Vagina (tissue), 2 donors: ENCODE measurements around the gene CYB5R3. TPM values are rescaled to one million over a fixed set of nuclear protein-coding genes. Genes with fewer than 3 reads are reported as not detected.
A peak's percentile ranks its signal among the peaks of the same experiment; 100 is the strongest.
"Not testable (repeated sequence)": the region's sequence is repeated elsewhere in the genome, so short reads cannot be mapped to it uniquely, and the experiment has no call there.

Source experiments
- DNase-seq, 2 donors: peaks; one replicate each; pipeline ENCODE4 v3.0.0-alpha.2; 2017; ENCODE audit errors: extremely low spot score in 2 of 2
- H3K27ac ChIP-seq: fragments of 200-600 bp; sonication (generic); one replicate; pipeline ENCODE4 v1.5.1; 2019
- H3K27me3 ChIP-seq: fragments of 200-600 bp; sonication (generic); one replicate; pipeline ENCODE4 v1.5.1; 2019
- H3K36me3 ChIP-seq, 2 donors: fragments of 200-600 bp; sonication (generic); one replicate each; pipeline ENCODE4 v1.5.1; 2017 to 2019
- H3K4me1 ChIP-seq: fragments of 200-600 bp; sonication (generic); one replicate; pipeline ENCODE4 v1.5.1; 2019
- H3K4me3 ChIP-seq, 2 donors: fragments of 200-600 bp; sonication (generic); 1 replicate in 1 of 2; 2 replicates in 1 of 2; pipeline ENCODE4 v1.5.1; 2016 to 2019
- H3K9me3 ChIP-seq: fragments of 200-600 bp; sonication (generic); one replicate; pipeline ENCODE4 v1.5.1; 2019
- POLR2A ChIP-seq, 2 donors: fragments of 450-650 bp; IDR thresholded peaks; one replicate each; pipeline ENCODE4 v1.6.1; 2017; ENCODE audit warnings: antibody characterized with exemption in 2 of 2, mild to moderate bottlenecking in 2 of 2, moderate library complexity in 2 of 2
- POLR2AphosphoS5 ChIP-seq, 2 donors: sonication (generic); formaldehyde crosslinking; IDR thresholded peaks; one replicate each; pipeline ENCODE4 v1.9.0; 2017; ENCODE audit warnings: antibody characterized with exemption in 2 of 2, mild to moderate bottlenecking in 2 of 2, low read depth in 1 of 2; ENCODE audit not compliant: insufficient read depth in 1 of 2
- intact Hi-C: fragments of 100-400 bp; cut with DNase I; formaldehyde crosslinking; loops from one replicate; pipeline ENCODE4 v1.15.1; 2023
- total RNA-seq: library from RNA; depleted of rRNA; stranded (reverse); fragments of >200 nt; gene quantifications from one replicate; pipeline ENCODE4 v1.2.3, GENCODE V29; 2016
- TF ChIP-seq, protein P1 (sequence below), 3 experiments: fragments of 450-650 bp in 2 of 3; fragments of 200-600 bp in 1 of 3; sonication (generic) in 1 of 3; IDR thresholded peaks; one replicate each; pipeline ENCODE4 v1.5.1; 2017 to 2019; ENCODE audit warnings: antibody characterized with exemption in 3 of 3, mild to moderate bottlenecking in 2 of 3, moderate library complexity in 2 of 3

CYB5R3 gene
- total RNA-seq, 1 donor from 2014 or later: 174 TPM

DNA sequence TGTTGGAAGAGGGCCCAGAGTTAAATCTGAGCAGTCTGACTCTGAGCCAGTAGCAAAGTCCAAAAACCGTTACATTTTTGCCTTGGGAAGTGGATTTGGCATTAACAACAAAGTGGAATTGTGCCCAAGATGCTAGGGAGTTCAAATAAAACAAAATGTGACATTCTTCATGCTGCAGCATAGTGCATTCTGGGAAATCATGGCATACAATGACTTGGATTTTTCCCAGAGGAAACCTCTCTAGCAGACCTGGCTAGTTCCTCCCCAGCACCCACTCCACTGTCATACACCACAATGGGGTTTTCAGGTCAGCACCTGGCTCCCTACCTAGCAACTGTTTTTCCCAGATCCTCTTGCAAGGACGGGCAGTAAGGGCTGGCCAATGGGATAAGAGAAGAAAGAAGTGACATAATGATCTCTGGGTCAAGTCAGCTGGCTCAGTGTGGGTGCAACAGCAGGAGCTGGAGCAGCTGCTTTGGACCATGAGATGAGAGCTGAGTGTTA is 24.8 kb upstream of the CYB5R3 start:
- H3K9me3 ChIP-seq: no peaks in the 10 kb centered on the region
- no peaks in the 10 kb centered on the region for H3K36me3 ChIP-seq
- TF ChIP-seq POLR2A (IDR thresholded peaks at IDR 0.05) (no peak), POLR2AphosphoS5 (IDR thresholded peaks at IDR 0.05; ENCODE audit: insufficient read depth in 1 of 2, low read depth in 1 of 2) (peak in 1 of 2 donors; percentile 67)
- TF ChIP-seq, protein P1, sequence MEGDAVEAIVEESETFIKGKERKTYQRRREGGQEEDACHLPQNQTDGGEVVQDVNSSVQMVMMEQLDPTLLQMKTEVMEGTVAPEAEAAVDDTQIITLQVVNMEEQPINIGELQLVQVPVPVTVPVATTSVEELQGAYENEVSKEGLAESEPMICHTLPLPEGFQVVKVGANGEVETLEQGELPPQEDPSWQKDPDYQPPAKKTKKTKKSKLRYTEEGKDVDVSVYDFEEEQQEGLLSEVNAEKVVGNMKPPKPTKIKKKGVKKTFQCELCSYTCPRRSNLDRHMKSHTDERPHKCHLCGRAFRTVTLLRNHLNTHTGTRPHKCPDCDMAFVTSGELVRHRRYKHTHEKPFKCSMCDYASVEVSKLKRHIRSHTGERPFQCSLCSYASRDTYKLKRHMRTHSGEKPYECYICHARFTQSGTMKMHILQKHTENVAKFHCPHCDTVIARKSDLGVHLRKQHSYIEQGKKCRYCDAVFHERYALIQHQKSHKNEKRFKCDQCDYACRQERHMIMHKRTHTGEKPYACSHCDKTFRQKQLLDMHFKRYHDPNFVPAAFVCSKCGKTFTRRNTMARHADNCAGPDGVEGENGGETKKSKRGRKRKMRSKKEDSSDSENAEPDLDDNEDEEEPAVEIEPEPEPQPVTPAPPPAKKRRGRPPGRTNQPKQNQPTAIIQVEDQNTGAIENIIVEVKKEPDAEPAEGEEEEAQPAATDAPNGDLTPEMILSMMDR (IDR thresholded peaks at IDR 0.05): no peak
- no peak for DNase-seq
- no peak overlapping the region for H3K4me3 ChIP-seq
- intact Hi-C loops: no loop called here
- H3K4me1 ChIP-seq: peaks cover 53% of the 10 kb centered on the region
- H3K27ac ChIP-seq: peak overlapping the region; percentile 85
- no peaks in the 10 kb centered on the region for H3K27me3 ChIP-seq

DNA sequence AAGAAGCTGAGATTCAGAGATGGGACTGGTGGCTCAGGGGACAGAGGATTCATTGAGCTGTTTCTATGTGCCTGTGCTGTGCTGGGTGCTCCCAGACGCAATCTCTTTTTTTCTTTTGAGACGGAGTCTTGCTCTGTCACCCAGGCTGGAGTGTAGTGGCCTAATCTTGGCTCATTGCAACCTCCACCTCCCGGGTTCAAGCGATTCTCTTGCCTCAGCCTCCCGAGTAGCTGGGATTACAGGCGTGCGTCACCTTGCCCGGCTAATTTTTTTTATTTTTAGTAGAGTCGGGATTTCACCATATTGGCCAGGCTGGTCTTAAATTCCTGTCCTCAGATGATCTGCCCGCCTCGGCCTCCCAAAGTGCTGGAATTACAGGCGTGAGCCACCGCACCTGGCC is 23.9 kb upstream of the CYB5R3 start:
- H3K4me3 ChIP-seq, DNase-seq, H3K9me3 ChIP-seq, intact Hi-C loops, H3K27me3 ChIP-seq, H3K36me3 ChIP-seq, H3K27ac ChIP-seq: not testable (repeated sequence)
- H3K4me1 ChIP-seq: peaks cover 53% of the 10 kb centered on the region

- Histone ChIP-seq H3K4me3 (no peak overlapping the region), H3K4me1 (peaks cover 35% of the 10 kb centered on the region), H3K27me3 (no peaks in the 10 kb centered on the region), H3K27ac (peak overlapping the region; percentile 23), H3K9me3 (no peaks in the 10 kb centered on the region), H3K36me3 (no peaks in the 10 kb centered on the region)
- TF ChIP-seq POLR2A (IDR thresholded peaks at IDR 0.05): no peak
- TF ChIP-seq POLR2AphosphoS5 (IDR thresholded peaks at IDR 0.05; ENCODE audit: insufficient read depth in 1 of 2, low read depth in 1 of 2): peak; percentile 11 to 39
- TF ChIP-seq, protein P1 (IDR thresholded peaks at IDR 0.05): no peak
- intact Hi-C loops: no loop called here
- DNase-seq: no peak
Measured at GRCh38 chr22:42670921-42671709, 21.9 kb upstream of the CYB5R3 start.

GRCh38 chr22:42670046-42670445 is 20.9 kb upstream of the CYB5R3 start:
- no peak overlapping the region for H3K27ac ChIP-seq
- no peaks in the 10 kb centered on the region for H3K27me3 ChIP-seq
- H3K9me3 ChIP-seq: no peaks in the 10 kb centered on the region
- no peak for DNase-seq
- H3K36me3 ChIP-seq: no peaks in the 10 kb centered on the region
- intact Hi-C loops: no loop called here
- H3K4me3 ChIP-seq: no peak overlapping the region
- H3K4me1 ChIP-seq: peaks cover 24% of the 10 kb centered on the region
- TF ChIP-seq POLR2A (IDR thresholded peaks at IDR 0.05) (no peak), POLR2AphosphoS5 (IDR thresholded peaks at IDR 0.05; ENCODE audit: insufficient read depth in 1 of 2, low read depth in 1 of 2) (no peak)
- TF ChIP-seq, protein P1 (IDR thresholded peaks at IDR 0.05): no peak

- not testable (repeated sequence) for DNase-seq, H3K9me3 ChIP-seq, H3K27me3 ChIP-seq, H3K4me3 ChIP-seq, H3K27ac ChIP-seq, H3K36me3 ChIP-seq
- intact Hi-C loops: loop anchor here (10.0 kb wide), 1 partner anchor 58 kb away; the partner anchor contains the start of gene A4GALT
- H3K4me1 ChIP-seq: peaks cover 21% of the 10 kb centered on the region
Measured at GRCh38 chr22:42666393-42666792, 17.2 kb upstream of the CYB5R3 start.
